ENCODE measurements around the gene MAPK8. TPM values are rescaled to one million over a fixed set of nuclear protein-coding genes. Genes with fewer than 3 reads are reported as not detected.

The MAPK8 gene
- total RNA-seq, 2 donors from 2014 or later: 32.3 to 43.3 TPM

DNA sequence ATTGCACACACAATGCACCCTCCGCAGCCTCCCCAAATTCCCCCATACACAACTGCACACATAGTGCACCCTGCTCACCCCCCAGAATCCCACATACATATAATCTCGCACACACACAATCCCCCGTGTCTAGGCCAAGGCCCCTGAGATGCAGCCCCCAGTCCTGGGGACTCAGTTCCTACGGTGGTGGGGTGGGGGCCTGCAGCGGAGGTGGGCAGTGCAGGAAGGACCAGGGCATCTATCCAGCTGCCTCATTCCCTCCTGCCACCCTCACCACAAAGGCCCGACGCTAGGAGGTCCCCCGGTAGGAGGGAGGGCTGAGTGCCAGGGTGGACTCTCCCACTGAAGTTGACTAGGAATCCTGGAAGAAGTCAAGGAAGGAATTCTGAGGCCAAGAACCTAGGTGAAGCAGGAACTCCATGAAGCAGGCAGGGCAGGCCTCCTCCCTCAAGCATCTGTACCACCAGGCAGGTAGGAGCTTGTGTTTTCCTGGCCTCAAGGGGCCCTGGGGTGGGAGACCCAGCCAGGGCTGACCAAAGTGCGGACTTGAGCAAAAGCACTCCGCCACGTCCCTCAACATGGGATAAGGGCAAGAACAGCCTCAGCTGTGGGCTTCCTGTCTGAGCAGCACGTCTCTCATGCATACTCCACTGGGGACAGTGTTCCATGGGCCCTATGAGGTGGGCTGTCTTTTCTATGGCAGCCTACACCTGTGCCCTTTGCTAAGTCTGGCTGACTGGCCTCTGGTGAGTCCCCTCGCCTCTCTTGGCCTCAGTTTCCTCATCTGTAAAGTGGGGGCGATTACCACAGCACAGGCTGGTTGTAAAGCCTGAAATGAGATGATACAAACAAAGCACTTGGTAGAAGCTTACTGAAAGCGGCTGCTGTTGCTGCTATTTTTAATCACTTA is 145.7 kb downstream of the MAPK8 start:
- H3K27me3 ChIP-seq: no peaks in the 10 kb centered on the region
- DNase-seq: no peak
- no peaks in the 10 kb centered on the region for H3K4me1 ChIP-seq
- H3K4me3 ChIP-seq: no peak overlapping the region
- no peaks in the 10 kb centered on the region for H3K36me3 ChIP-seq
- no peak overlapping the region for H3K27ac ChIP-seq
- no peak for TF ChIP-seq CTCF (IDR thresholded peaks at IDR 0.05)
- no peak overlapping the region for H3K9ac ChIP-seq (ENCODE audit: low read depth in 2 of 2, low read length in 2 of 2)
- H3K9me3 ChIP-seq: no peaks in the 10 kb centered on the region
- intact Hi-C loops (cut with DNase I): no loop called here

GRCh38 chr10:48452879-48453412 is 146.5 kb downstream of the MAPK8 start:
- H3K27ac ChIP-seq: no peak overlapping the region
- no peak for TF ChIP-seq CTCF (IDR thresholded peaks at IDR 0.05)

GRCh38 chr10:48453451-48454301 is 147.2 kb downstream of the MAPK8 start:
- no peak for DNase-seq
- Histone ChIP-seq H3K4me1 (no peaks in the 10 kb centered on the region), H3K27me3 (no peaks in the 10 kb centered on the region), H3K27ac (no peak overlapping the region), H3K9me3 (no peaks in the 10 kb centered on the region), H3K4me3 (no peak overlapping the region), H3K36me3 (no peaks in the 10 kb centered on the region), H3K9ac (ENCODE audit: low read depth in 2 of 2, low read length in 2 of 2) (no peak overlapping the region)
- no peak for TF ChIP-seq CTCF (IDR thresholded peaks at IDR 0.05)
- intact Hi-C loops (cut with DNase I): no loop called here

More at GRCh38 chr10:48452879-48453412, 146.5 kb downstream of the MAPK8 start:
- no peaks in the 10 kb centered on the region for H3K9me3 ChIP-seq
- H3K4me1 ChIP-seq: no peaks in the 10 kb centered on the region
- intact Hi-C loops (cut with DNase I): no loop called here
- H3K27me3 ChIP-seq: no peaks in the 10 kb centered on the region
- no peaks in the 10 kb centered on the region for H3K36me3 ChIP-seq
- no peak for DNase-seq
- no peak overlapping the region for H3K9ac ChIP-seq (ENCODE audit: low read depth in 2 of 2, low read length in 2 of 2)
- H3K4me3 ChIP-seq: no peak overlapping the region

- no peaks in the 10 kb centered on the region for H3K4me1 ChIP-seq
- no peak overlapping the region for H3K9ac ChIP-seq (ENCODE audit: low read depth in 2 of 2, low read length in 2 of 2)
- no peak overlapping the region for H3K4me3 ChIP-seq
- H3K27ac ChIP-seq: no peak overlapping the region
- H3K9me3 ChIP-seq: no peaks in the 10 kb centered on the region
- H3K36me3 ChIP-seq: no peaks in the 10 kb centered on the region
- no peak for TF ChIP-seq CTCF (IDR thresholded peaks at IDR 0.05)
- H3K27me3 ChIP-seq: no peaks in the 10 kb centered on the region
- intact Hi-C loops (cut with DNase I): no loop called here
- DNase-seq: peak; percentile 17
Observed at GRCh38 chr10:48454302-48455054, 148.0 kb downstream of the MAPK8 start.

- H3K4me1 ChIP-seq: no peaks in the 10 kb centered on the region
- TF ChIP-seq CTCF (IDR thresholded peaks at IDR 0.05): no peak
- H3K27ac ChIP-seq: no peak overlapping the region
- no peak overlapping the region for H3K9ac ChIP-seq (ENCODE audit: low read depth in 2 of 2, low read length in 2 of 2)
- no peaks in the 10 kb centered on the region for H3K27me3 ChIP-seq
- DNase-seq: no peak
- H3K36me3 ChIP-seq: no peaks in the 10 kb centered on the region
- no peak overlapping the region for H3K4me3 ChIP-seq
- H3K9me3 ChIP-seq: no peaks in the 10 kb centered on the region
- intact Hi-C loops (cut with DNase I): no loop called here
Observed at GRCh38 chr10:48455055-48455391, 148.5 kb downstream of the MAPK8 start.
